A673 (cell line): ENCODE measurements around the gene HYDIN.

ENCODE experiments used
- CTCF ChIP-seq: fragments of 300-800, 200-600 bp; sonication (generic); conservative IDR thresholded peaks from 2 replicates; pipeline ENCODE4 v1.5.1; 2017; ENCODE audit warnings: low read depth, mild to moderate bottlenecking, antibody characterized with exemption, low read length, moderate library complexity, mixed read lengths
- EZH2 ChIP-seq: fragments of 200-600 bp; sonication (generic); IDR thresholded peaks from 2 replicates; pipeline ENCODE4 v1.6.1; 2017; ENCODE audit warnings: borderline replicate concordance, low read depth, mild to moderate bottlenecking, mixed read lengths, antibody characterized with exemption, low read length; ENCODE audit not compliant: poor library complexity, severe bottlenecking

GRCh38 chr16:70796301-70796700 lies 434.2 kb downstream of the HYDIN start:
- TF ChIP-seq CTCF = no peak
- TF ChIP-seq EZH2 = no peak
